Stomach smooth muscle (tissue), 2 donors: Measurements from ENCODE around the gene ISM1.

Experiments
- H3K27ac ChIP-seq: one replicate; pipeline ENCODE4 v1.7.0; 2013; ENCODE audit warnings: mild to moderate bottlenecking, low read length, inconsistent platforms
- H3K27me3 ChIP-seq, 2 donors: one replicate each; pipeline ENCODE4 v1.7.0; 2013; ENCODE audit warnings: low read length in 2 of 2; ENCODE audit not compliant: insufficient read depth in 2 of 2, control insufficient read depth in 1 of 2
- H3K36me3 ChIP-seq, 2 donors: one replicate each; pipeline ENCODE4 v1.7.0; 2013; ENCODE audit warnings: low read length in 2 of 2; ENCODE audit not compliant: control insufficient read depth in 2 of 2, insufficient read depth in 2 of 2
- H3K4me1 ChIP-seq: one replicate; pipeline ENCODE4 v1.7.0; 2013; ENCODE audit warnings: low read length; ENCODE audit not compliant: control insufficient read depth, insufficient read depth
- H3K4me3 ChIP-seq, 2 donors: one replicate each; pipeline ENCODE4 v1.7.0; 2013; ENCODE audit warnings: low read length in 2 of 2
- H3K9ac ChIP-seq, 2 donors: one replicate each; pipeline ENCODE4 v1.7.0; 2013; ENCODE audit warnings: low read length in 2 of 2, mild to moderate bottlenecking in 1 of 2
- H3K9me3 ChIP-seq, 2 donors: one replicate each; pipeline ENCODE4 v1.7.0; 2013; ENCODE audit warnings: low read length in 2 of 2; ENCODE audit not compliant: control insufficient read depth in 2 of 2
- donor health status: healthy.
- donor health status: Pancreatic carcinoma.

ISM1 gene

GRCh38 chr20:13256606-13257005 is 35.5 kb downstream of the ISM1 start:
- no peaks in the 10 kb centered on the region for H3K9me3 ChIP-seq
- no peak overlapping the region for H3K9ac ChIP-seq
- no peaks in the 10 kb centered on the region for H3K36me3 ChIP-seq
- H3K27ac ChIP-seq, result no peak overlapping the region
- H3K4me3 ChIP-seq, result no peak overlapping the region
- no peaks in the 10 kb centered on the region for H3K27me3 ChIP-seq
- peaks cover 1% of the 10 kb centered on the region for H3K4me1 ChIP-seq

DNA sequence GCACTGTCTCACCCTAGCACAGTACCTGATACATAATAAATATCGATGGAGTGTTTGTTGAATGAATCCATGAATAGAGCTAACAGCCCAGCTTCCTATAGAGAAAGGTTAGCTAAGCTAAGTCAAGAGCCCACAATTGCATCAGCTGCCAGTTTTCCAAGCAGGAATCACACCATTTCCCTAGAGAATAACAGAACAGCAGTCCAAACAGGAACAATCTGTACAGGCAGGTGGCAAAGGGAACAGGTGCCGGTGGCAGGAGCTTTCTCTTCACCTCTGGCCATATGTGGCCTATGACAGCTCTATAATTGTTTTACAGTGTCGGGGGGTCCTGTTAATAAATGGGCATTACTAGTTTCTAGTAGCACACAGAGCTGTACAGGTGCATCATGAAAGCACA is 38.8 kb downstream of the ISM1 start:
- H3K36me3 ChIP-seq, result no peaks in the 10 kb centered on the region
- peaks cover 2% of the 10 kb centered on the region for H3K4me1 ChIP-seq
- no peak overlapping the region for H3K9ac ChIP-seq
- no peak overlapping the region for H3K4me3 ChIP-seq
- no peak overlapping the region for H3K27ac ChIP-seq
- H3K27me3 ChIP-seq, result no peaks in the 10 kb centered on the region
- no peaks in the 10 kb centered on the region for H3K9me3 ChIP-seq

GRCh38 chr20:13260650-13261279 is 39.7 kb downstream of the ISM1 start:
- peaks cover 2% of the 10 kb centered on the region for H3K4me1 ChIP-seq
- no peak overlapping the region for H3K4me3 ChIP-seq
- H3K9me3 ChIP-seq, result no peaks in the 10 kb centered on the region
- H3K36me3 ChIP-seq, result no peaks in the 10 kb centered on the region
- no peaks in the 10 kb centered on the region for H3K27me3 ChIP-seq
- no peak overlapping the region for H3K9ac ChIP-seq
- H3K27ac ChIP-seq, result no peak overlapping the region

- H3K27ac ChIP-seq, result no peak overlapping the region
- no peaks in the 10 kb centered on the region for H3K27me3 ChIP-seq
- H3K36me3 ChIP-seq, result no peaks in the 10 kb centered on the region
- no peak overlapping the region for H3K4me3 ChIP-seq
- H3K4me1 ChIP-seq, result peaks cover 2% of the 10 kb centered on the region
- H3K9ac ChIP-seq, result no peak overlapping the region
- H3K9me3 ChIP-seq, result no peaks in the 10 kb centered on the region
Observed at GRCh38 chr20:13261460-13262301, 40.6 kb downstream of the ISM1 start.

- H3K36me3 ChIP-seq, result no peaks in the 10 kb centered on the region
- H3K9me3 ChIP-seq, result no peaks in the 10 kb centered on the region
- H3K27me3 ChIP-seq, result no peaks in the 10 kb centered on the region
- no peak overlapping the region for H3K27ac ChIP-seq
- no peak overlapping the region for H3K4me3 ChIP-seq
- peaks cover 2% of the 10 kb centered on the region for H3K4me1 ChIP-seq
- H3K9ac ChIP-seq, result no peak overlapping the region
Observed at GRCh38 chr20:13262302-13262650, 41.2 kb downstream of the ISM1 start.

GRCh38 chr20:13262671-13263360 is 41.7 kb downstream of the ISM1 start:
- H3K4me1 ChIP-seq, result peaks cover 2% of the 10 kb centered on the region
- no peak overlapping the region for H3K9ac ChIP-seq
- no peaks in the 10 kb centered on the region for H3K36me3 ChIP-seq
- H3K9me3 ChIP-seq, result no peaks in the 10 kb centered on the region
- H3K27ac ChIP-seq, result no peak overlapping the region
- peak overlapping the region in 1 of 2 donors; percentile 15 for H3K4me3 ChIP-seq
- H3K27me3 ChIP-seq, result no peaks in the 10 kb centered on the region

- no peaks in the 10 kb centered on the region for H3K36me3 ChIP-seq
- no peak overlapping the region for H3K9ac ChIP-seq
- no peaks in the 10 kb centered on the region for H3K9me3 ChIP-seq
- H3K4me3 ChIP-seq, result no peak overlapping the region
- H3K27me3 ChIP-seq, result no peaks in the 10 kb centered on the region
- no peak overlapping the region for H3K27ac ChIP-seq
- peaks cover 2% of the 10 kb centered on the region for H3K4me1 ChIP-seq
Observed at GRCh38 chr20:13263451-13263850, 42.4 kb downstream of the ISM1 start.

- Histone ChIP-seq H3K27ac (no peak overlapping the region), H3K27me3 (no peaks in the 10 kb centered on the region), H3K36me3 (no peaks in the 10 kb centered on the region), H3K4me1 (peaks cover 2% of the 10 kb centered on the region), H3K4me3 (no peak overlapping the region), H3K9ac (no peak overlapping the region), H3K9me3 (no peaks in the 10 kb centered on the region)
Observed at GRCh38 chr20:13264907-13265306, 43.8 kb downstream of the ISM1 start.

DNA sequence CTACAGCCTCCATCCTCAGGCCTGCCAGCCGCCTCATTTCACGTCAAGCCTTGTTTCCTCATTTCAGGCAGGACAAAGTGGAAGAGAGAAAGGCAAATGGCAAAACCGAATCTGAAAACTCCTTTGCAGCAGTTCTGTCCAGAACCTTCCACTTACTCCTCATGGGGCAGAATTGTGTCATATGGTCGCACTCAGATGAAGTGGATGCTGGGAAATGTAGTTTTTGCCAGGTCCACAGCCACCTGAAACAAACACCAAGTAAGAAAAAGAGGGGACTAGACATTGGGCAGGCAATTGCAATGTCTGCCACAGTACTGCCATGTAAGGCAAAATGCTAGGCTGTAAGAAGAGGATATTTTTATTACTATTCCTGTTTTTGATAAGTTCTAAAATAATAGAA is 44.9 kb downstream of the ISM1 start:
- no peaks in the 10 kb centered on the region for H3K27me3 ChIP-seq
- H3K9ac ChIP-seq, result no peak overlapping the region

GRCh38 chr20:13267231-13267630 is 46.2 kb downstream of the ISM1 start:
- no peak overlapping the region for H3K9ac ChIP-seq
- H3K27ac ChIP-seq, result no peak overlapping the region
- peaks cover 0 to 6% of the 10 kb centered on the region in 2 donors for H3K36me3 ChIP-seq
- no peaks in the 10 kb centered on the region for H3K27me3 ChIP-seq
- H3K4me1 ChIP-seq, result no peaks in the 10 kb centered on the region
- no peak overlapping the region for H3K4me3 ChIP-seq
- H3K9me3 ChIP-seq, result no peaks in the 10 kb centered on the region

More for the DNA sequence above, 44.9 kb downstream of the ISM1 start:
- Histone ChIP-seq H3K36me3 (peaks cover 0 to 5% of the 10 kb centered on the region in 2 donors), H3K4me1 (peaks cover 2% of the 10 kb centered on the region), H3K27ac (no peak overlapping the region), H3K9me3 (no peaks in the 10 kb centered on the region), H3K4me3 (no peak overlapping the region)
